Occipital lobe (tissue), 2 donors: Measurements from ENCODE around the gene PICALM. TPM values are rescaled to one million over a fixed set of nuclear protein-coding genes. Genes with fewer than 3 reads are reported as not detected.
A peak's percentile ranks its signal among the peaks of the same experiment; 100 is the strongest.
"Not testable (repeated sequence)": the region's sequence is repeated elsewhere in the genome, so short reads cannot be mapped to it uniquely, and the experiment has no call there.

Source experiments
- DNase-seq: peaks from one replicate; lab custom pipeline; 2025; lab: John Stamatoyannopoulos, UW
- total RNA-seq: library from RNA; depleted of rRNA; stranded (reverse); fragments of >200 nt; gene quantifications from one replicate; pipeline ENCODE4 v1.2.3, GENCODE V29; 2014

The PICALM gene, protein sequence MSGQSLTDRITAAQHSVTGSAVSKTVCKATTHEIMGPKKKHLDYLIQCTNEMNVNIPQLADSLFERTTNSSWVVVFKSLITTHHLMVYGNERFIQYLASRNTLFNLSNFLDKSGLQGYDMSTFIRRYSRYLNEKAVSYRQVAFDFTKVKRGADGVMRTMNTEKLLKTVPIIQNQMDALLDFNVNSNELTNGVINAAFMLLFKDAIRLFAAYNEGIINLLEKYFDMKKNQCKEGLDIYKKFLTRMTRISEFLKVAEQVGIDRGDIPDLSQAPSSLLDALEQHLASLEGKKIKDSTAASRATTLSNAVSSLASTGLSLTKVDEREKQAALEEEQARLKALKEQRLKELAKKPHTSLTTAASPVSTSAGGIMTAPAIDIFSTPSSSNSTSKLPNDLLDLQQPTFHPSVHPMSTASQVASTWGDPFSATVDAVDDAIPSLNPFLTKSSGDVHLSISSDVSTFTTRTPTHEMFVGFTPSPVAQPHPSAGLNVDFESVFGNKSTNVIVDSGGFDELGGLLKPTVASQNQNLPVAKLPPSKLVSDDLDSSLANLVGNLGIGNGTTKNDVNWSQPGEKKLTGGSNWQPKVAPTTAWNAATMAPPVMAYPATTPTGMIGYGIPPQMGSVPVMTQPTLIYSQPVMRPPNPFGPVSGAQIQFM
- total RNA-seq: 1,141 TPM

DNA sequence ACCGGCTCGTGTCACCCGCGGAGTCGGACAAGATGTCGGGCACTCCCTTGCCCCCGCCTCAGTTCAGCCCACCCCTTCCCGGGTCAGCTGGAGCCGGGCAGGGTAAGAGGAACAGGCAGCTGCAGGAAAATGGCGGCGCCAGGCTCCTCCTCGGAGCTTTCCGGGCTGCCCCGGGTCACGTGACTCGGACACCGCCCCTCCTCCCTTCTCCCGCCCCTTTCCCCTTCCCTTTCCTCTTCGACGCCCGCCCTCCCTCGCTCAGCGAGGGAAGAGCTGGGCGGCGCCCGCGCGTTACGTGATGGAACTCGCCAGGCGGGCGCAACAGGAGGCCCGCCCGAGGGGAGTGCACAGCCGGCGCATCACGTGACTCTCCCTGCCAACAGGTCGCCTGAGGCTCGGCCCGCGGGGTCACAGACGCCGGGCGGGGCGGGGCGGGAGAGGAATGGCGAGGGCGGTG lies at the start of gene PICALM:
TSS of gene PICALM (minus strand) at position 134 of the 457 bp plus-strand sequence. CDS start 304 bp downstream, outside the sequence.
- DNase-seq: peak; percentile 98

DNA sequence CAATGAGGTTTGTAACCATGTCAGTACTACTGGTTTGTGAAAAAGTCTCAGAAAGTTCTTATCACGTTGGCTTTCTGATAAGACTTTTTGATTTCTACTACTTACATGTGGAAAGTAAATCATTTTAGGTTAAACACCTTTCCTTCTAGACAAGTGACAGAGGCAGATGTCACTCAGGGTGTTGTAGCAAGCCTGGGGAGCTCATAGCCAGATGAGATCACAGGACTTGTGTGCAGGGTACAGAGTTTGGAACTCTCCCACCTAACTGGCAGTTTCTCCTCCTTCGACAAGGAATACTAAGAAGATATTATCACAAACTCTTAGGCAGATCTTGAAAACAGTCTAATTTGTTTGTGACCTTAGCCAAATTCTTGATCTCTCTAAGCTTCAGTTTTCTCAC lies 49.4 kb upstream of the PICALM start:
- DNase-seq: no peak

DNA sequence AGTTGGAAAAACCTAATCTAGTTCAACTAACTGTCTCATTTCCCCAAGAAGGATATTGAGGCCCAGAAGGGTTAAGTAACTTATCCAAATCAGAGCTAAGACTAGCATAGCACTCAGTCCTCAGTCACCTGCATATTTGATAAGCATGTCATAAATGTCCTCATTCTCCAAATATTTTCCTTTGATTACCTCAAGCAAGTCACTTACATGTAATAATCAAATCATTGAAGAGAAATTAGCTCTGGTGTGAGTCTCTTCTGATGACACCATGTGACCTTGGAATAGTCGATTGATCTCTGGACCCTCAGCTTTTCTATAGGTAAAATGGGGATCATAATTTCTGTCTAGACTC lies 48.8 kb upstream of the PICALM start:
- DNase-seq: no peak

DNA sequence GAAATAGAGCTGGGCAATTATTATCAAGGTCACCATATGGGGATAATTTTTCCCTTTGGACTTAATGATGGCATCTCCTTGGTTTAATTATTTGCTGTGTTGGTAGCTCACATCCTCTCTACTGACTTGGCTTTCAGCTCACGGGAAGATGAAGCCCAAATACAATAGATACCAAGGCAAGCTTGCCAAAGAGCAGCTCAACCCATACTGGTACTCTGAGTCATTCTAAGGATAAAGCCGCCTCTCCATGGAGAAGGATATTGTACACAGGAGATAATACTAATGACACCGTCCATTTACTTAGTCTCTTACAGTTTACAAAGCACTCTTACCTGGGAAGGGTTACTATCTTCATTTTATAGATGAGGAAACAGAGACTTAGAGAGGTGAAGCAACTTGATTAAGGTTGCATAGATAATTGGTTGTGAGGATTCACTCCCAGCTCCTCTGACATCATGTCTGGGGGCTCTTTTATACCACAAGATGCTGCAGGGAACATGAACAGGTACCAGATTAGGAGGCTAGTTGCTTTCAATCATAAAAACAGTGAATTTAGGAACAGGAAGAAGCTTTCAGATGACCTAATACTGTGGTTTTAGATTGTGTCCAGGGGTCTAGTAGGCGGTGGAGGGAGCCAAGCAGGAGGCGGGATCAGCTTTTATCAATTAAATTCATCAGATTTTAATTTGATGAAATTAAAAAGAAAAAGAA lies 48.3 kb upstream of the PICALM start:
- no peak for DNase-seq

DNA sequence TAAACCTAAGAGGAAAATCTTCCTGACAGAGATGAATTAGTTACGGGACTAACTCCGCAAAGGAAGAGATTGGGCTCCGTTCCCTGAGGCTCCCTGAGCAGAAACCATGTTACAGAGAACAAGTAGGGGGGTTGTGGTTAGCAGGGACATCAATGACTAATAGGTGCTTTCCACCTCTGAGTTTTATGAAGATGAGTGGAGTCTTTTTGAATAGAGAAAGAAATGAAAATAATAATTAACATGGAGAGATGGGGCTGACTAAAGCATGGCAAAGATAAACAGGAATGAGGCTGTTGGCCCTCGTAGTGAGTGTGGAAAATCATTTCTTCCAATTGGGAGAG lies 47.5 kb upstream of the PICALM start:
- DNase-seq: no peak

DNA sequence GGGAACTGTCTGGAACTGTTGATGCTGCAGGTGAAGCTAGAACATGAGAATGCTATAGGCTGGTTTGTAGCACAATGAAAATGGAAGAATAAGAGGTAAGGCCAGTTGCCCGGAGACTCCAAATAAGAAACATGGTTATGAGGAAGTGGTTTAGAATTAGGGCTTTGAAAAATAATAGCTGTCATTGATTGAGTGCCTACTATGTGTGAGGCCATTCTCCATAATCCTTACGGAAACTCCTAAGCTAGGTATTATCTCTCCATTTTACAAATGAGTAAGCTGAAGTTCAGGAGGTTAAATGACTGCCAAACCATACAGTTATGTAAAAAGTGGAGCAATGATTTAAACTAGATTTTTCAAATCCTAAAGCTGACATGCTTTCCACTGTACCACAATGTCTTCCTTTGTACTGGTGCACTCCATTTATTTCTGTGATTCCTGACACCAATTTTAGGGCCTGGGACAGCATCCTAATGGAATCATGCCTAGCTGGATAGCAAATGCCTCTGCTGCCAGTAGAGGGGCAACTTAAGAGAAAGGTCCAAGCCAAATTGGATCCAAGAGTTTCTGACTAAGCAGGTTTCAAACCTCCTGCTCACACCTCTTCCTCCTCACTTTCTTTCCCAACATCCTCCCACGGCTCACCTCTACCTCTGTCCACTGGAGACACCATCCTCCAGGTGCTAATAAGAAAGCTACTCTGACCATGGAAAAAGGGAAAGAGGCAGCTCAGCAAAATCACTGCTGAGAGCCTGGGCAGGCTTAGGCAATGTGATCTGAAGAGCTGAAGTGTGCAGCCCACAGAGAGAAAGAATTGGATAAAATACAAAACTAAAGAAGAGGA lies 46.9 kb upstream of the PICALM start:
- DNase-seq: no peak

DNA sequence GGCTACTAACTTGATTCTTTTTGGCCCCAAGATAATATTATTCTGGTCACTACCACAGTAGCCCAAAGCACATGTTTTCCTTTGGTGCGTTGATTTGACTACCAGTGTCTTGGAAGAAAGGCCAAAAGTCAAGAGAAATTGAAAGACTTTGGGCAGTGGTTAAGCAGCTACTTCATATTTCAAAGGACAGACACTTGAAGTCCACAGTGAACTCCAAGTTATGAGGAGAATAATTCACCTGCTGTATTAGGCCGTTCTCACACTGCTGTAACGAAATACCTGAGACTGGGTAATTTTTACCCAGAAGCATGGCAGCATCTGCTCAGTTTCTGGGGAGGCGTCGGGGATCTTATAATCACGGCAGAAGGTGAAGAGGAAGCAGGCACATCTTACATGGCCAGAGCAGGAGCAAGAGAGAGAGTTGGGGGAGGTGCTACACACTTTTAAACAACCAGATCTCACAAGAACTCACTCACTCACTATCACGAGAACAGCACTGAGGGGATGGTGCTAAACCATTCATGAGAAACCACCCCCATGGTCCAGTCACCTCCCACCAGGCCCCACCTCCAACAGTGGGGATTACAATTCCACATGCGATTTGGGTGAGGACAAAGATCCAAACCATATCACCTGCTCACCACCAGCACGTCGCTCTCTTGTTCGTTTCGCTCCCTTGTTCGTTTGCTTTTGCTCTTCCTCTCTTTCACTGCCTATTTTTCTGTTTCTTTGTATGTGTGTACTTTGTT lies 40.2 kb upstream of the PICALM start:
- DNase-seq: no peak

DNA sequence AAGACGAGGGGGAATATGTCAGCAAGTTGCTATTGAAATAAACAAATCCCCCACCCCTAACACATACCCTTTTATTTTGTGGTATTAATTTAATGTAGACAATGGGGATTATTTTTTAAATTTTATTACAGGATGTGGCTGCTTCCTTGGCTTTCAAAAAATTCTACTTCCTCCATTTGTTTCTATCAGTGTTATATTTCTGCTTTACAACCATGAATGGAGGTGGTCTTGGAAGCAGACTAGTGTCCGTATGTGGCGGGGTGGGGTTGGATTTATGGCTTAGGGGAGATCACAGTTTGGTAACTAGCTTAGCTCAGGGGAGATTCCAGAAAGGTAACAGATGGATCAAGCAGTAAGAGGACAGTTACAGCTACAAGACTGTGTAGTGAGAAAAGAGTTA lies 39.3 kb upstream of the PICALM start:
- DNase-seq: no peak

DNA sequence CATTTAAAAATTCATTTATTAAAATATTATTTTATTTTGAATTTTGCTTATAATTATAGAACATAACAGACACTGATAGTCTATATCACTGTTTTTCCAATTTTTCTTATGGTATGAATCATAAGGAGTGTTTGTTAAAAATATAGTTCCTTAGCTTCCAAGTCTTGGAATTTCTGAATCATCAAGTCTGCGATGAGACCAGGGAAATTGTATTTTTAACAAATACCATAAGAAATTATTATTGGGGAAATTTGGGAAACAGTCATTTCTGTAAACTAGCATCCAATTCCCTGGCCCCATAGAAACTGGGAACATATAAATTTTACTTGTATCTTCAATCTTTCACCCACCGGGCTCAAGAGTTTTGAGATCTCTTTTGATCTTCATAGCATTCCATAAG lies 38.0 kb upstream of the PICALM start:
- DNase-seq: no peak

DNA sequence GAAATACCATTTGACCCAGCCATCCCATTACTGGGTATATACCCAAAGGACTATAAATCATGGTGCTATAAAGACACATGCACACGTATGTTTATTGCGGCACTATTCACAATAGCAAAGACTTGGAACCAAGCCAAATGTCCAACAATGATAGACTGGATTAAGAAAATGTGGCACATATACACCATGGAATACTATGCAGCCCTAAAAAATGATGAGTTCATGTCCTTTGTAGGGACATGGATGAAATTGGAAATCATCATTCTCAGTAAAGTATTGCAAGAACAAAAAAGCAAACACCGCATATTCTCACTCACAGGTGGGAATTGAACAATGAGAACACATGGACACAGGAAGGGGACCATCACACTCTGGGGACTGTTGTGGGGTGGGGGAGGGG lies 37.1 kb upstream of the PICALM start:
- not testable (repeated sequence) for DNase-seq

DNA sequence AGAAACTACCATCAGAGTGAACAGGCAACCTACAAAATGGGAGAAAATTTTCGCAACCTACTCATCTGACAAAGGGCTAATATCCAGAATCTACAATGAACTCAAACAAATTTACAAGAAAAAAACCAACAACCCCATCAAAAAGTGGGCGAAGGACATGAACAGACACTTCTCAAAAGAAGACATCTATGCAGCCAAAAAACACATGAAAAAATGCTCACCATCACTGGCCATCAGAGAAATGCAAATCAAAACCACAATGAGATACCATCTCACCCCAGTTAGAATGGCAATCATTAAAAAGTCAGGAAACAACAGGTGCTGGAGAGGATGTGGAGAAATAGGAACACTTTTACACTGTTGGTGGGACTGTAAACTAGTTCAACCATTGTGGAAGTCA lies 36.7 kb upstream of the PICALM start:
- DNase-seq: not testable (repeated sequence)

DNA sequence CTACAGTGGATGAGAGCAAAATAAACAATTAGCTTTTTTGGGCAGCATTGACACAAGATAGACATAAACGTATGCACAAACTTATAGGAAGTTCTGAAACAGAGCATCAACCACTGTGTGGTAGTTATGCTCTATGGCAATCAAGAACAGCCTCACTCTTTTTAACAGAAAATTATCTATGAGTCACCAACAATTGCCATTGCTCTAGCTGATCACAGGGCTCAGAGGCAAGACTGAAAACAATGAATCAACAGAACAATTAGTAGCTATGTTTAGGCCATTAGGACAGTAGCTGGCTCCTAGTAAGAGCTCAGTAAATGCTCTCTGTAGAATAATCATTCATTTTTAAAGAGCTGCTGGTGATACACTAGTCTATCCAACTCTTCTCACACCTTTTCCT lies 34.9 kb upstream of the PICALM start:
- no peak for DNase-seq

DNA sequence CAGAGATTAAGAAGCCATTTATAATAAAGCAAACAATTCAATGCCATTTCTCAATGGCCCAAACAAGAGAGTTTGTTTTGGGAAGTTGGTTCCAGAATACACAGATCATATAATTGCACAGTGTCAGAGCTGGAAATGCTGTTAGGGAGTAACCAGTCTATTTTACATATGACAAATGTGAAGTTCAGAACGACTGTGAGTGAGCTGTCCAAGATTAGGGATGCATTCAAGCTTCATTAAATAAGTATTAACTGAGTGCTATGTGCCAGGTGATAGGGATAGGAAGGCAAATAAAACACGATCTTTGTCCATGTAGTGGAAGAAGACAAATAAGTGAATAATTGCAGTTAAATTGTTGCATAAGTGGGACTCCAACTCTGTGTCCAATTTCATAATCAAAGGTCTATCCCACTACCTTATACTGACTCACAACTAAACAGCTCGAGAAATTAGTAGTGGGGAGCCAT lies 33.1 kb upstream of the PICALM start:
- DNase-seq: no peak

DNA sequence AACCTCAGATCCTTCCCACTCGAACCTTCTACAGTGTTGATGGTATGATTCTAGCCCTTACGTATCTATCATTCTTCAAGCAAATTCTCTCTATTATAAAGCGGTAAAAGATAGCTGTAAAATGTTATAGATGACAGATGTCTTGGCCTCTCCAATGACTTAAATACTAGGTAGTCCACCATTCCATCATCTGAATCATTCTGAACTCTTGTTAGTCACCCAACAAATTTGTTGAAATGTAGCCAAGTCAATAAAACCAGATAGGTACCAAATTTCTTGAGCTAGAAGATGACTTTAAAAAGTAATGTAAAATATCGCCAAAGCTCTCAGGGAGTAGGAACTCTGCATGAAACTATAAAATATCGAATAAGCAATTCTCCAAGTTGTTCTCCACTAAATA lies 32.6 kb upstream of the PICALM start:
- DNase-seq: no peak

DNA sequence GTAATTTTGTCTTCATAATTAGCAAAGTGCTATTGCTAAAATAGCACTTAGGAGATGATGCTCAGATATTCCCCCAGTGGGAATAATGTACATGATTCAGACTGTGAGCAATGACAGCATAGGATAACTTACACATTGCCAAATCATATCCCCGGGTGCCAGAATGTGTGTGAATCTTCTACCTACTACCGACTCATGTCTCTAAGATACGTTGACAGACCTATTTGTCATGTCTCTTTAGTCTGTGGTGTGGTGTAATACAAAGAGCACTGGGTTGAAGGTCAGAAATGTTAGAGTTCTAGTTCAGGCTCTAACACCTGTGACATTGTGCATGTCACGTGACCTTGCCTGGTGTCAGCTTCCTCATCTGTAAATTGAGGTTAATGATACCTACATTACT lies 31.0 kb upstream of the PICALM start:
- DNase-seq: no peak

DNA sequence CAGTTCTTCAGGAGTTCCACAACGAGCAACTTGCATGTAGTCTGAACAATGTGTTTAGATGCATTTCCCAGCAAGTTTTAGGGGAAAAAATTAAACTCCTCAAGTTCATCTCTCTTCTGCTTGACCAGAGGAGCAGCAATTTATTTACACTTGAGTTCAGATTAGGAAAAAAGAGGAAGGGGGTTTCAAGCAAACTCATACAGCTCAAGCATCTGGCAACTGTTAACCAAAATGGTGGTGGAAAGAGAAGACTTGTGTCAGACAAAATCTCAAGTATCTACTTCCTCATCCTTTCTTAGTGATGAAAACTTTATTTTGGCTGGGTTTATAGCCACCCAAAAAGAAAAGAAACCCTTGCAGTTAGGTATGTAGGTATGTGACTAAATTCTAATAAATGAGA lies 29.1 kb upstream of the PICALM start:
- no peak for DNase-seq

DNA sequence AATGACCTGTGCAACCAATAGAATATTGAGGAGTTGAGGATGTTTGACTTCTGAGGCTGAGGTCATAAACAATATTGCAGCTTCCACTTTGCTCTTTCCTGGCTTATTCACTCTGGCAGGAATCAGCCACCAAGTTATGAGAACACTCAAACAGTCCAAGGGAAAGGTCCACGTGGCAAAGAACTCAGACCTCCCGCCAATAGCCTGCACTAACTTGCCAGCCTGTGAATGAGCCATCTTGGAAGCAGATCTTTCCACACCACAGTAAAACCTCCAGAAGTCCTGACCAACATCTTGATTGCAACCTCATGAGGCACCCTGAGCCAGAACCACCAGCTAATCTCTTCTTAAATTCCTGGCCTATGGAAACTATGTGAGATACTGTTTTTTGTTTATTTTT lies 22.7 kb upstream of the PICALM start:
- no peak for DNase-seq

DNA sequence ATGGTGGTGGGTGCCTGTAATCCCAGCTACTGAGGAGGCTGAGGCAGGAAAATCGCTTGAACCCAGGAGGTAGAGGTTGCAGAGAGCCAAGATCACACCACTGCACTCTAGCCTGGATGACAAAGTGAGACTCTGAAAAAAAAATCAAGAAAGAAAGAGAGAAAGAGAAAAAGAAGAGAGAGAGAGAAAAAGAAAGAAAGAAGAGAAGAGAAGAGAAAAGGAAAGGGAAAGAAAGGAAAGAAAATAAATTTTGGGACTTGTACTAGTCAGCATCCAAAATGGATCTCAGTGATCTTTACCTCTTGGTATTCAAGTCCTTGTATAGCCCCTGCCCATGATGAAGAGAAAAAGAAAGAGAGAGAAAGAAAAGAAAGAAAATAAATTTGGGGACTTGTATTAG lies 22.2 kb upstream of the PICALM start:
- DNase-seq: no peak

DNA sequence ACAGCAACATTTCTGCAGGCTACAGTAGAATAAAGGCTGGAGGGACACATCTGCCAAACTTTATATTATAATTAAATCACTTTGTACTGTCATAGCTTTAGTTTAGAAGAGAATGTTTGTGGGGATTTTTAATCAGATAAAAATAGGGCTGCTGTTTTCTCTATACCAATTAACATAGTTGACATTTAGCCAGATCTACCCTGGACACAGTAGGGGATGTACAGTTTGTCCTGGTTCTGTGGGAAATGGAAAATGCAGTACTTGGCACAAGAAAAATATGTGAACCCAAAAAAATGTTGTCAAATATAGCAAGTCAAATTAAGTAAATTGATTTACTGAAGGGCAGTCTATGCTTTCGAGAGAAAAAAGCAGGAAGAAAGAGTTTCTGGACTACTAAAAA lies 20.8 kb upstream of the PICALM start:
- no peak for DNase-seq

DNA sequence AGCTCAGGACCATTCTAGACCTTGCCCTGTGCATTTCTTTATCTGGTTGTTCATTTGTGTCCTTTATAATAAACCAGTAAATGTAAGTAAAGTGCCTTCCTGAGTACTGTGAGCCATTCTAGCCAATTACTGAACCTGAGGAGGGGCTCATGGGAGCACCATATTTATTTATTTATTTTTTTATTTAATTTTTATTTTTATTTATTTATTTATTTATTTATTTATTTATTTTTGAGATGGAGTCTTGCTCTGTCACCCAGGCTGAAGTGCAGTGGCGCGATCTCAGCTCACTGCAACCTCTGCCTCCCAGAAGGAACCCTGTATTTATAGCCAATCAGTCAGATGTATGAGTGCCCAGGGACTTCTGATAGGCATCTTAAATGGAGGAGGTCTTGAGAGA lies 18.8 kb upstream of the PICALM start:
- DNase-seq: not testable (repeated sequence)

DNA sequence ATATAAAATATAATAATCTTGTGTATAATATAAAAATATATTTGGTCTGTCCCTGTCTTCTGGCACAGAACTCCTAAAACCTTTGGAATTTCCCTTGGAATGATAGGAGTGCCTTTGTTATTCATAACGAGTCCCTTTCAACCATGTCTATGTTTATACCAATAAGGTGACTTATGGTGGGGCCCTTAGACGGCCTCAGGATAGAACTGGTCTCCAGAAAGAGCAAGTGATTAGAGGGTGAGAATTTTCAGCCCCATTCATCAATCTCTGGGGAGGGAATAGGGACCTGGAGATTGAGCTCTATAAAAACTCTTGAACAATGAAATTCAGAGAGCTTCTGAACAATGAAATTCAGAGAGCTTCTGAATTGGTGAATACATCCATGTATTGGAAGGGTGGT lies 18.4 kb upstream of the PICALM start:
- no peak for DNase-seq
